Heart right ventricle (tissue), 16 donors: ENCODE results near the gene CACNA1E. TPM values are rescaled to one million over a fixed set of nuclear protein-coding genes. Genes with fewer than 3 reads are reported as not detected.

Source experiments
- ATAC-seq, 8 donors: fragments of 200-7000 bp; cut with Tn5 transposase; one replicate each; pipeline ENCODE4 v1.9.1; 2020; ENCODE audit warnings: mild to moderate bottlenecking in 8 of 8, moderate library complexity in 8 of 8, moderate number of reproducible peaks in 1 of 8
- DNase-seq, 2 donors: peaks; one replicate each; pipeline ENCODE4 v3.0.0-alpha.2; 2020
- H3K27ac ChIP-seq, 10 donors: fragments of 200-600 bp; sonication (generic) in 2 of 10; one replicate each; pipeline versions ENCODE4 v1.5.0 to v1.8.0; 2020 to 2022; ENCODE audit warnings: mild to moderate bottlenecking in 3 of 10
- H3K27me3 ChIP-seq, 7 donors: fragments of 200-600 bp; one replicate each; pipeline ENCODE4 v1.8.0; 2021 to 2022; ENCODE audit warnings: mild to moderate bottlenecking in 2 of 7
- H3K36me3 ChIP-seq, 9 donors: fragments of 200-600 bp; sonication (generic) in 1 of 9; one replicate each; pipeline versions ENCODE4 v1.5.0 to v1.8.0; 2020 to 2022; ENCODE audit warnings: mild to moderate bottlenecking in 2 of 9
- H3K4me1 ChIP-seq, 9 donors: fragments of 200-600 bp; sonication (generic) in 1 of 9; one replicate each; pipeline versions ENCODE4 v1.5.0 to v1.8.0; 2020 to 2022; ENCODE audit warnings: mild to moderate bottlenecking in 4 of 9
- H3K4me3 ChIP-seq, 10 donors: fragments of 200-600 bp; sonication (generic) in 2 of 10; one replicate each; pipeline versions ENCODE4 v1.5.0 to v1.8.0; 2020 to 2022; ENCODE audit warnings: mild to moderate bottlenecking in 7 of 10, moderate library complexity in 2 of 10
- H3K9me3 ChIP-seq, 11 donors: fragments of 200-600 bp in 10 of 11; sonication (generic) in 2 of 11; one replicate each; pipeline versions ENCODE4 v1.5.0 to v1.8.0; 2013 to 2022; ENCODE audit warnings: mild to moderate bottlenecking in 2 of 11, control low read depth in 1 of 11, moderate library complexity in 1 of 11
- WGBS, 2 donors: extraction: QIAGEN DNeasy Blood & Tissue Kit; methylation state at CpG; one replicate each; pipeline ENCODE4 v1.1.7; 2013; ENCODE audit warnings: inconsistent platforms in 1 of 2; 5-methylcytosine and 5-hydroxymethylcytosine counted together
- intact Hi-C, 10 donors: fragments of 100-400 bp; cut with DNase I; formaldehyde crosslinking; loops; one replicate each; pipeline versions ENCODE4 v1.11.1 to v1.14.2; 2022
- polyA plus RNA-seq, 2 donors: library from polyadenylated mRNA; stranded (reverse); fragments of 200-250 nt; gene quantifications; one replicate each; pipeline ENCODE4 v1.2.3, GENCODE V29; 2013
- total RNA-seq, 10 donors: library from RNA; stranded (reverse); fragmentation: NEBNext Ultra II Directional in 3 of 10; extraction: Animal tissue kit (Norgen Biotek cat#: 25700) in 3 of 10; gene quantifications; one replicate each; pipeline versions ENCODE4 v1.2.1 to v1.2.4, GENCODE V29; 2021 to 2023
- TF ChIP-seq, protein P1 (sequence below), 9 donors: fragments of 200-600 bp; sonication (generic) in 2 of 9; IDR thresholded peaks; one replicate each; pipeline versions ENCODE4 v1.5.0 to v1.8.0; 2021 to 2022; ENCODE audit warnings: antibody characterized with exemption in 9 of 9, mild to moderate bottlenecking in 5 of 9, moderate library complexity in 1 of 9
- donor health status: Arrhythmogenic right ventricular cardiomyopathy.
- donor health status: ischemic (EF 13 %, LVEDD 7.1; RV severe dilation, severe dysfunction).
- donor health status: healthy with polysubstance abuse.
- donor health status: DM: no; HTN: yes; CAD: no.
- donor health status: DM: no; HTN: no; CAD: no.
- donor health status: ischemic (EF 25% LVEDD 6.9; RV normal size, moderate dysfunction).
- donor health status: ischemic (EF 25% LVEDD 5.7; RV mildly dilated, moderate dysfunction).
- donor health status: healthy.
- donor health status: DM: yes; HTN: yes; CAD: no.
- donor health status: Ischemic cardiomyopathy.
- donor health status: ischemic (EF 35%, LVEDD 5.7; RV mildly dilated, moderate dysfunction).
- donor health status: nonischemic (EF 11% LVEDD 7.7; RV severe dilation, severe dysfunction).
- donor health status: DM: yes; HTN: yes; CAD: no.
- donor health status: PGD.
- donor health status: ischemic (EF 29% LVEDD 5.4; RV normal size, mild dysfunction).
- donor health status: nonischemic (EF 23%, LVEDD 6.1; RV moderate dilation, normal function).

The CACNA1E gene
- total and polyA plus RNA-seq, 12 donors = 0.04 to 21.7 (median 0.71) TPM

GRCh38 chr1:181769846-181770245 lies 286.5 kb downstream of the CACNA1E start:
- peaks cover 0 to 7% (median 4%) of the 10 kb centered on the region in 7 donors for H3K27me3 ChIP-seq
- ATAC-seq = no peak
- H3K36me3 ChIP-seq = no peaks in the 10 kb centered on the region
- DNase-seq = no peak
- TF ChIP-seq, protein P1, sequence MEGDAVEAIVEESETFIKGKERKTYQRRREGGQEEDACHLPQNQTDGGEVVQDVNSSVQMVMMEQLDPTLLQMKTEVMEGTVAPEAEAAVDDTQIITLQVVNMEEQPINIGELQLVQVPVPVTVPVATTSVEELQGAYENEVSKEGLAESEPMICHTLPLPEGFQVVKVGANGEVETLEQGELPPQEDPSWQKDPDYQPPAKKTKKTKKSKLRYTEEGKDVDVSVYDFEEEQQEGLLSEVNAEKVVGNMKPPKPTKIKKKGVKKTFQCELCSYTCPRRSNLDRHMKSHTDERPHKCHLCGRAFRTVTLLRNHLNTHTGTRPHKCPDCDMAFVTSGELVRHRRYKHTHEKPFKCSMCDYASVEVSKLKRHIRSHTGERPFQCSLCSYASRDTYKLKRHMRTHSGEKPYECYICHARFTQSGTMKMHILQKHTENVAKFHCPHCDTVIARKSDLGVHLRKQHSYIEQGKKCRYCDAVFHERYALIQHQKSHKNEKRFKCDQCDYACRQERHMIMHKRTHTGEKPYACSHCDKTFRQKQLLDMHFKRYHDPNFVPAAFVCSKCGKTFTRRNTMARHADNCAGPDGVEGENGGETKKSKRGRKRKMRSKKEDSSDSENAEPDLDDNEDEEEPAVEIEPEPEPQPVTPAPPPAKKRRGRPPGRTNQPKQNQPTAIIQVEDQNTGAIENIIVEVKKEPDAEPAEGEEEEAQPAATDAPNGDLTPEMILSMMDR (IDR thresholded peaks at IDR 0.05) = no peak
- no peak overlapping the region for H3K4me3 ChIP-seq
- H3K9me3 ChIP-seq = no peaks in the 10 kb centered on the region
- H3K27ac ChIP-seq = no peak overlapping the region
- no peaks in the 10 kb centered on the region for H3K4me1 ChIP-seq
- intact Hi-C loops = loop anchor here in 1 of 10 donors (10.0 kb wide), 1 partner anchor 155 kb away; no protein-coding TSS in a partner anchor

GRCh38 chr1:181772714-181773113 lies 289.4 kb downstream of the CACNA1E start:
- WGBS, 2 donors = 48 to 60% methylated on average over 1 of the region's 1 CpG
- no peaks in the 10 kb centered on the region for H3K9me3 ChIP-seq
- TF ChIP-seq, protein P1 (IDR thresholded peaks at IDR 0.05) = no peak
- intact Hi-C loops = no loop called here
- no peaks in the 10 kb centered on the region for H3K36me3 ChIP-seq
- H3K27me3 ChIP-seq = peaks cover 0 to 23% (median 12%) of the 10 kb centered on the region in 7 donors
- ATAC-seq (no peak), DNase-seq (no peak)
- no peak overlapping the region for H3K27ac ChIP-seq
- no peak overlapping the region for H3K4me3 ChIP-seq
- no peaks in the 10 kb centered on the region for H3K4me1 ChIP-seq

DNA sequence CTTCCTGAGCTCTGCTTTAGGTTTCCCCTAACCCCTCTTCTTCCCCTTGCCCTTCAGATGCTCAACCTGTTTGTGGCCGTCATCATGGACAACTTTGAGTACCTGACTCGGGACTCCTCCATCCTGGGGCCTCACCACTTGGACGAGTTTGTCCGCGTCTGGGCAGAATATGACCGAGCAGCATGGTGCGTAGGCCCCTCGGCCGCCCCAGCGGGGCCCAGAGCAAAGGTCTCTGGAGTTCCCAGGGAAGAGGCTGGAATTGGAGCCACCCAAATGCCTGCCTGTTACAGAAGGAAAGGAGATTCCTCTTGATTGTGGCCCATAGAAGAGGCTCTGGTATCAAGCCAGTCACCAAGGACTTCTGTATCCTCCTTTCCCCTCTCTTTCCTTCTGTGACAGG lies 292.7 kb downstream of the CACNA1E start:
- TF ChIP-seq, protein P1 (IDR thresholded peaks at IDR 0.05) = no peak
- Histone ChIP-seq H3K4me3 (no peak overlapping the region), H3K27me3 (peaks cover 0 to 25% (median 15%) of the 10 kb centered on the region in 7 donors), H3K4me1 (no peaks in the 10 kb centered on the region), H3K9me3 (no peaks in the 10 kb centered on the region), H3K27ac (no peak overlapping the region), H3K36me3 (no peaks in the 10 kb centered on the region)
- WGBS, 2 donors = 88 to 89% methylated on average over 10 of the region's 10 CpGs
- ATAC-seq (no peak), DNase-seq (no peak)
- intact Hi-C loops = no loop called here

GRCh38 chr1:181777286-181777685 lies 294.0 kb downstream of the CACNA1E start:
- no peaks in the 10 kb centered on the region for H3K4me1 ChIP-seq
- intact Hi-C loops = no loop called here
- DNase-seq (no peak), ATAC-seq (no peak)
- H3K27ac ChIP-seq = no peak overlapping the region
- H3K27me3 ChIP-seq = peaks cover 0 to 26% (median 15%) of the 10 kb centered on the region in 7 donors
- TF ChIP-seq, protein P1 (IDR thresholded peaks at IDR 0.05) = no peak
- 78% methylated on average over 2 of the region's 2 CpGs for WGBS, 2 donors
- no peak overlapping the region for H3K4me3 ChIP-seq
- H3K36me3 ChIP-seq = no peaks in the 10 kb centered on the region
- no peaks in the 10 kb centered on the region for H3K9me3 ChIP-seq
